OCI-LY7 (cell line): ENCODE results near the gene THUMPD3. TPM values are rescaled to one million over a fixed set of nuclear protein-coding genes. Genes with fewer than 3 reads are reported as not detected.

ENCODE experiments used
- BruUV-seq: library from RNA; stranded (reverse); fragments of 400-500 nt; replicated peaks from 2 replicates; lab custom pipeline; 2021; lab: Mats Ljungman, UMichigan
- CTCF ChIA-PET: fragments of 300-600 bp; sonication (Branson Sonifier 250); formaldehyde crosslinking; loops from one replicate; lab custom pipeline; 2022; ENCODE audit warnings: antibody characterized with exemption; ENCODE audit not compliant: unreplicated experiment; lab: Charles Lee
- POLR2A ChIA-PET: fragments of 300-600 bp; sonication (Branson Sonifier 250); formaldehyde crosslinking; loops from one replicate; lab custom pipeline; 2022; ENCODE audit warnings: antibody characterized with exemption; lab: Charles Lee
- DNase-seq: peaks from one replicate; pipeline ENCODE4 v3.0.0-alpha.2; 2015; ENCODE audit warnings: low spot score
- H2AFZ ChIP-seq: fragments of 200-600 bp; sonication (generic), shearing (Covaris generic); 2 replicates; pipeline ENCODE4 v1.6.1; 2014; ENCODE audit warnings: mild to moderate bottlenecking, antibody characterized with exemption, low read length, moderate library complexity
- H3K27ac ChIP-seq: fragments of 200-600 bp; sonication (generic); 2 replicates; pipeline ENCODE4 v1.5.1; 2014; ENCODE audit warnings: mixed run types, low read depth, mild to moderate bottlenecking, moderate library complexity, low read length, inconsistent platforms; ENCODE audit not compliant: poor library complexity, severe bottlenecking
- H3K36me3 ChIP-seq: fragments of 200-600 bp; sonication (generic); 2 replicates; pipeline ENCODE4 v1.6.1; 2014; ENCODE audit warnings: mild to moderate bottlenecking, antibody characterized with exemption, low read length, moderate library complexity, mixed read lengths; ENCODE audit not compliant: insufficient read depth
- H3K4me1 ChIP-seq: fragments of 200-600 bp; sonication (generic); 2 replicates; pipeline ENCODE4 v1.5.1; 2014; ENCODE audit warnings: mild to moderate bottlenecking, low read length; ENCODE audit not compliant: insufficient read depth, poor library complexity, severe bottlenecking
- H3K4me2 ChIP-seq: fragments of 200-600 bp; sonication (generic); 2 replicates; pipeline ENCODE4 v1.6.1; 2014; ENCODE audit warnings: mild to moderate bottlenecking, low read length
- H3K4me3 ChIP-seq: fragments of 200-600 bp; sonication (generic); 2 replicates; pipeline ENCODE4 v1.5.1; 2014; ENCODE audit warnings: mild to moderate bottlenecking, low read depth, low read length; ENCODE audit not compliant: poor library complexity, severe bottlenecking
- H3K79me2 ChIP-seq: fragments of 200-600 bp; sonication (generic); 2 replicates; pipeline ENCODE4 v1.6.1; 2016; ENCODE audit warnings: low read depth, mild to moderate bottlenecking, low read length, moderate library complexity, mixed read lengths; ENCODE audit not compliant: insufficient read depth
- H3K9me2 ChIP-seq: fragments of 200-600 bp; sonication (generic); 2 replicates; pipeline ENCODE4 v1.6.1; 2016; ENCODE audit warnings: mild to moderate bottlenecking, low read length, mixed read lengths; ENCODE audit not compliant: insufficient read depth
- H3K9me3 ChIP-seq: fragments of 200-600 bp; sonication (generic); 2 replicates; pipeline ENCODE4 v1.6.1; 2014; ENCODE audit warnings: mild to moderate bottlenecking, mixed run types, low read length, mixed read lengths
- H4K20me1 ChIP-seq: fragments of 200-600 bp; sonication (generic); 2 replicates; pipeline ENCODE4 v1.6.1; 2014; ENCODE audit warnings: mild to moderate bottlenecking, antibody characterized with exemption, low read length, moderate library complexity, mixed read lengths; ENCODE audit not compliant: insufficient read depth
- EZH2phosphoT487 ChIP-seq: fragments of 200-600 bp; sonication (generic); IDR thresholded peaks from 2 replicates; pipeline ENCODE4 v1.6.1; 2018; ENCODE audit warnings: low read depth, borderline replicate concordance, mild to moderate bottlenecking, mixed run types, antibody characterized with exemption, low read length, moderate library complexity, mixed read lengths
- intact Hi-C: fragments of 100-400 bp; cut with micrococcal nuclease; formaldehyde crosslinking; loops from one replicate; pipeline ENCODE4 v1.10.0; 2022; ENCODE audit not compliant: unreplicated experiment
- total RNA-seq, 2 experiments: library from RNA; depleted of rRNA in 1 of 2; stranded (reverse); fragments of >200 nt in 1 of 2; shearing (Covaris generic) in 1 of 2; gene quantifications; 2 replicates each; pipeline ENCODE4 v1.2.3, GENCODE V29; 2014 to 2022
- TF ChIP-seq, protein P1 (sequence below): fragments of 200-600 bp; sonication (generic); conservative IDR thresholded peaks from 2 replicates; pipeline ENCODE4 v1.5.1; 2014; ENCODE audit warnings: mild to moderate bottlenecking, antibody characterized with exemption, low read length, moderate library complexity, mixed read lengths

The THUMPD3 gene
- total RNA-seq, 2 experiments from 2014 or later, result 12.4 to 58.8 TPM

DNA sequence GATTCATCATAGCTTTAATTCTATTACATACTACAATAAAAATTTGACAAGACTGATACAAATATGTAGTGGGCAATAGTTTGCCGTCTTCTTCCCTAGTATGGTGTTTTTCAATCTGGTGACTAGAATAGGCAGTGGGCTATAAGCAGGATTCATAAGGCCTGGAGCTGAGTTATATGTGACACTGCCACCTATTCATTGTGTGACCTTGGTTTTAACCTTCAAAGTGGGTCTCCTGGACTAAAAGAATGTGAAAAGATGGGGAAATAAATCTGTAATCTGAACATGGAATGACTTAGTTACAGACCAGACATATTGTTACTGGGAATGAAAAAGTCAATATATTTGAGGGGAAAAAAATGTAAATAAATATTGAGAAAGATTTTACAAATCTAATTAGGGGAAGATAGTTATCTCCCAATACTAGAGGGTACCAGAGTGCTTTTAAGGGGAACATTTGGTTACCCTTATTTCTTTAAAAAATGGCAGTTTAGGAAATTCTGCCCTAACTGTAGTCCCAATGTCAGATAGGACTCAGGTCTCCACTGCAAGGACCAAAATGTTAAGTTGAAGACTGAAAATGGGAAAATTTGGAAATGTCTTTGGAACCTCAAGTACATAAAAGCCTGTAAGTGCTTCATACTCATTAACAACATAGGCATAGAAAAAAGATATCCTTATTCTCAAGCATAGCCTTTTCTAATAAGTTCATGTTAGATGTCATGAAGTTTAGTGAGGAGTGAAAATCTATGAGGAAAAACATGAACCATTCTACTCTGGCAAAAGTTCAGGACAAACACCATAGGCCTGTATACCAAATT lies 23.9 kb downstream of the THUMPD3 start:
- H3K4me3 ChIP-seq, result no peak overlapping the region
- H3K36me3 ChIP-seq, result peaks cover 96% of the 10 kb centered on the region
- TF ChIP-seq, protein P1, sequence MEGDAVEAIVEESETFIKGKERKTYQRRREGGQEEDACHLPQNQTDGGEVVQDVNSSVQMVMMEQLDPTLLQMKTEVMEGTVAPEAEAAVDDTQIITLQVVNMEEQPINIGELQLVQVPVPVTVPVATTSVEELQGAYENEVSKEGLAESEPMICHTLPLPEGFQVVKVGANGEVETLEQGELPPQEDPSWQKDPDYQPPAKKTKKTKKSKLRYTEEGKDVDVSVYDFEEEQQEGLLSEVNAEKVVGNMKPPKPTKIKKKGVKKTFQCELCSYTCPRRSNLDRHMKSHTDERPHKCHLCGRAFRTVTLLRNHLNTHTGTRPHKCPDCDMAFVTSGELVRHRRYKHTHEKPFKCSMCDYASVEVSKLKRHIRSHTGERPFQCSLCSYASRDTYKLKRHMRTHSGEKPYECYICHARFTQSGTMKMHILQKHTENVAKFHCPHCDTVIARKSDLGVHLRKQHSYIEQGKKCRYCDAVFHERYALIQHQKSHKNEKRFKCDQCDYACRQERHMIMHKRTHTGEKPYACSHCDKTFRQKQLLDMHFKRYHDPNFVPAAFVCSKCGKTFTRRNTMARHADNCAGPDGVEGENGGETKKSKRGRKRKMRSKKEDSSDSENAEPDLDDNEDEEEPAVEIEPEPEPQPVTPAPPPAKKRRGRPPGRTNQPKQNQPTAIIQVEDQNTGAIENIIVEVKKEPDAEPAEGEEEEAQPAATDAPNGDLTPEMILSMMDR, result no peak
- TF ChIP-seq EZH2phosphoT487, result no peak
- H3K9me3 ChIP-seq, result no peaks in the 10 kb centered on the region
- POLR2A ChIA-PET, result interaction anchor here (0.6 to 1.0 kb wide), 2 partner anchors 9 to 55 kb away, joined by 5 to 9 read pairs; no protein-coding TSS in a partner anchor
- no peak overlapping the region for H2AFZ ChIP-seq
- no peaks in the 10 kb centered on the region for H3K9me2 ChIP-seq
- H3K4me1 ChIP-seq, result peaks cover under 1% of the 10 kb centered on the region
- no peak overlapping the region for H3K4me2 ChIP-seq
- peaks cover 36% of the 10 kb centered on the region for H3K79me2 ChIP-seq
- BruUV-seq, result no TSS peak
- no peak overlapping the region for H3K27ac ChIP-seq
- intact Hi-C loops, result no loop called here
- H4K20me1 ChIP-seq, result peaks cover 29% of the 10 kb centered on the region
- CTCF ChIA-PET, result no interaction called here
- no peak for DNase-seq

DNA sequence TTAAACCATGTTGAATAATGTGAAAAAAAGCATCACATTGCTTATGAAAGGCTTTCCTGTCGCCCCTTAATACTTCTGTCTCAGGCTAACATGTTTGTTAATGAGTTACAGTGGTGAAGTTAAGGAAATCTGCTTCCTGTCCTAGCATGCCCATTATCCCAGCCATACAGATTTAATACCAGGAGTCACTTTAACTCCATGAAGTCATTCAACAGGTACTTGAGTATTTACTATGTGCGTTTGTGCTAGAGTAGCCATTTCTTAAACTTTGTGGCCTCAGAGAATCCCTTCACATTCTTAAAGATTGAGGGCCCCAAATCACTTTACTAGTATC lies 24.4 kb downstream of the THUMPD3 start:
- no peak overlapping the region for H3K4me2 ChIP-seq
- peaks cover 5% of the 10 kb centered on the region for H3K4me1 ChIP-seq
- H3K9me2 ChIP-seq, result no peaks in the 10 kb centered on the region
- BruUV-seq, result no TSS peak
- peaks cover 42% of the 10 kb centered on the region for H3K79me2 ChIP-seq
- peaks cover 98% of the 10 kb centered on the region for H3K36me3 ChIP-seq
- POLR2A ChIA-PET, result no interaction called here
- H3K27ac ChIP-seq, result no peak overlapping the region
- CTCF ChIA-PET, result no interaction called here
- H2AFZ ChIP-seq, result no peak overlapping the region
- no peak for DNase-seq
- TF ChIP-seq EZH2phosphoT487, result no peak
- TF ChIP-seq, protein P1, result no peak
- peaks cover 35% of the 10 kb centered on the region for H4K20me1 ChIP-seq
- no peak overlapping the region for H3K4me3 ChIP-seq
- H3K9me3 ChIP-seq, result no peaks in the 10 kb centered on the region
- intact Hi-C loops, result no loop called here

DNA sequence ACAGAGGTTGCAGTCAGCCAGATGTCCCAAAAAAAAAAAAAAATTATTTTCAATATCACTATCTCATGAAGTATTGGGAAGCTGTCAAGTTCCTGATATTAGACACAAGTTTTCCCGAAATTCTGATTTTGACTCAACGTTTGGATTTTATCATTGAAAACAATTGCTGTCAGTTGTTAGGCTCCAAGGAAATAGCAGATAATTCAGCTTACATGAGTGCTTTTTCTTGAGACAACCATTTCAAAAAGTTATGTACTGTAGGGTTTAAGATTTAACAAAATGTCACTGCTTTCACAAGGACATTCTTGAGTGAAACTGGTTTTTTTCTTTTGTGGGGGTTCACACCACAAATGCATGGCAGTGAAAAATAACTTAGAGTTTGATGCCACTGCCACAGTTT lies 25.3 kb downstream of the THUMPD3 start:
- Histone ChIP-seq H3K4me1 (peaks cover 14% of the 10 kb centered on the region), H3K36me3 (peaks cover 98% of the 10 kb centered on the region), H4K20me1 (peaks cover 44% of the 10 kb centered on the region), H3K9me2 (no peaks in the 10 kb centered on the region), H2AFZ (no peak overlapping the region), H3K9me3 (no peaks in the 10 kb centered on the region), H3K4me3 (no peak overlapping the region), H3K4me2 (no peak overlapping the region), H3K27ac (no peak overlapping the region), H3K79me2 (peaks cover 51% of the 10 kb centered on the region)
- DNase-seq, result no peak
- intact Hi-C loops, result no loop called here
- CTCF ChIA-PET, result no interaction called here
- TF ChIP-seq EZH2phosphoT487, result no peak
- TF ChIP-seq, protein P1, result no peak
- POLR2A ChIA-PET, result interaction anchor here (0.8 to 1.0 kb wide), 2 partner anchors 10 to 25 kb away, joined by 3 to 4 read pairs; partner anchors contain the start of gene THUMPD3
- no TSS peak for BruUV-seq
